Endothelial cell of umbilical vein (primary cell): ENCODE results near the gene TMEM214. TPM values are rescaled to one million over a fixed set of nuclear protein-coding genes. Genes with fewer than 3 reads are reported as not detected.

Experiments
- BruUV-seq: library from RNA; stranded (reverse); fragments of 400-500 nt; replicated peaks from 2 replicates; lab custom pipeline; 2021; lab: Mats Ljungman, UMichigan
- CTCF ChIA-PET: fragments of 300-600, 350-600 bp; sonication (Branson Sonifier 250); formaldehyde crosslinking; loops from one replicate; lab custom pipeline; 2021; ENCODE audit warnings: antibody characterized with exemption, inconsistent platforms; lab: Charles Lee
- POLR2A ChIA-PET: fragments of 300-600, 350-600 bp; sonication (Branson Sonifier 250); formaldehyde crosslinking; loops from one replicate; lab custom pipeline; 2021; ENCODE audit warnings: antibody characterized with exemption, inconsistent platforms; lab: Charles Lee
- DNase-seq: peaks from one replicate; pipeline ENCODE4 v3.0.0-alpha.2; 2011; ENCODE audit warnings: low read depth, low spot score
- FAIRE-seq: peaks from 2 replicates; lab custom pipeline; 2011; peaks lifted over from hg19 to GRCh38; lab: Jason Lieb, UNC
- H2AFZ ChIP-seq: 2 replicates; pipeline ENCODE4 v1.6.0; 2012; ENCODE audit warnings: low read depth, low read length, control low read depth, inconsistent platforms
- H3K27ac ChIP-seq: 2 replicates; pipeline ENCODE4 v1.5.1; 2011; ENCODE audit warnings: low read depth, mild to moderate bottlenecking, control low read depth, low read length, moderate library complexity; ENCODE audit not compliant: insufficient read depth
- H3K27me3 ChIP-seq, 2 experiments: 2 replicates each; pipeline versions ENCODE4 v1.6.0 to v1.6.1; 2011; ENCODE audit warnings: low read length in 2 of 2, mixed read lengths in 1 of 2; ENCODE audit not compliant: control insufficient read depth in 2 of 2, insufficient read depth in 2 of 2
- H3K36me3 ChIP-seq, 2 experiments: 2 replicates in 1 of 2; 3 replicates in 1 of 2; pipeline ENCODE4 v1.5.1; 2011; ENCODE audit warnings: low read length in 2 of 2, mild to moderate bottlenecking in 1 of 2, moderate library complexity in 1 of 2; ENCODE audit not compliant: control insufficient read depth in 2 of 2, insufficient read depth in 2 of 2; ENCODE audit errors: extremely low read depth in 1 of 2
- H3K4me1 ChIP-seq: 3 replicates; pipeline ENCODE4 v1.5.1; 2011; ENCODE audit warnings: mild to moderate bottlenecking, low read length; ENCODE audit not compliant: control insufficient read depth, insufficient read depth; ENCODE audit errors: extremely low read depth
- H3K4me2 ChIP-seq: 2 replicates; pipeline ENCODE4 v1.6.1; 2011; ENCODE audit warnings: low read length, control low read depth, mixed read lengths; ENCODE audit not compliant: insufficient read depth
- H3K4me3 ChIP-seq, 3 experiments: fragments of 200-600 bp in 1 of 3; sonication (generic), shearing (Covaris generic) in 1 of 3; replicated peaks in 1 of 3; 2 replicates each; pipeline ENCODE4 v1.5.1; 2011 to 2016; ENCODE audit warnings: control low read depth in 3 of 3, low read length in 3 of 3, mild to moderate bottlenecking in 2 of 3, inconsistent platforms in 1 of 3, low read depth in 1 of 3, moderate library complexity in 1 of 3; ENCODE audit not compliant: insufficient read depth in 1 of 3
- H3K79me2 ChIP-seq: 2 replicates; pipeline ENCODE4 v1.6.0; 2012; ENCODE audit warnings: low read length, inconsistent platforms; ENCODE audit not compliant: control insufficient read depth, insufficient read depth
- H3K9ac ChIP-seq: replicated peaks from 2 replicates; pipeline ENCODE3; 2011; ENCODE audit warnings: low read length, control low read depth; ENCODE audit not compliant: insufficient read depth; ENCODE audit errors: extremely low read depth
- H3K9me1 ChIP-seq: replicated peaks from 3 replicates; pipeline ENCODE4 v1.6.0; 2011; ENCODE audit warnings: mild to moderate bottlenecking, low read length; ENCODE audit not compliant: control insufficient read depth, insufficient read depth; ENCODE audit errors: extremely low read depth
- H3K9me3 ChIP-seq: replicated peaks from 2 replicates; pipeline ENCODE4 v1.5.1; 2012; ENCODE audit warnings: low read length, inconsistent platforms; ENCODE audit not compliant: control insufficient read depth, insufficient read depth
- H4K20me1 ChIP-seq: replicated peaks from 2 replicates; pipeline ENCODE3; 2011; ENCODE audit warnings: mild to moderate bottlenecking, low read length; ENCODE audit not compliant: control insufficient read depth, insufficient read depth; ENCODE audit errors: extremely low read depth
- EZH2 ChIP-seq: IDR thresholded peaks from 2 replicates; pipeline ENCODE4 v1.6.1; 2012; ENCODE audit warnings: borderline replicate concordance, low read depth, mild to moderate bottlenecking, moderate library complexity, low read length, inconsistent platforms; ENCODE audit not compliant: severe bottlenecking
- FOS ChIP-seq: IDR thresholded peaks from 2 replicates; pipeline ENCODE4 v1.6.1; 2011; ENCODE audit warnings: mild to moderate bottlenecking, low read length, moderate library complexity, borderline replicate concordance; ENCODE audit not compliant: insufficient read depth
- GATA2 ChIP-seq: IDR thresholded peaks from 2 replicates; pipeline ENCODE4 v1.7.0; 2011; ENCODE audit warnings: low read depth, mild to moderate bottlenecking, moderate library complexity, mixed read lengths, low read length; ENCODE audit not compliant: insufficient read length, insufficient read depth
- JUN ChIP-seq: IDR thresholded peaks from 2 replicates; pipeline ENCODE4 v1.6.1; 2011; ENCODE audit warnings: borderline replicate concordance, low read depth; ENCODE audit not compliant: insufficient read length, insufficient read depth
- MYC ChIP-seq: IDR thresholded peaks from one replicate; pipeline ENCODE4 v1.6.1; 2011; ENCODE audit warnings: mild to moderate bottlenecking, low read depth, low read length
- POLR2A ChIP-seq: IDR thresholded peaks from 2 replicates; pipeline ENCODE4 v1.6.1; 2012; ENCODE audit warnings: low read depth, mild to moderate bottlenecking, control low read depth, low read length
- POLR2AphosphoS5 ChIP-seq: IDR thresholded peaks from 2 replicates; pipeline ENCODE4 v1.6.1; 2012; ENCODE audit warnings: low read depth, mild to moderate bottlenecking, control low read depth, low read length, moderate library complexity; ENCODE audit not compliant: insufficient read depth
- dilution Hi-C: fragments of 300-500 bp; cut with MboI; formaldehyde crosslinking; loops from one replicate; pipeline ENCODE4 v1.15.0; 2019; ENCODE audit warnings: low sequenced_read_pairs; ENCODE audit not compliant: extremely low pct_ligation_motif_present
- intact Hi-C: fragments of 100-400 bp; cut with micrococcal nuclease; formaldehyde crosslinking; loops from one replicate; pipeline ENCODE4 v1.10.0; 2022
- polyA plus RNA-seq, 4 experiments: library from polyadenylated mRNA; depleted of rRNA in 3 of 4; stranded (reverse) in 3 of 4; unstranded in 1 of 4; fragments of >200 nt; gene quantifications; 2 replicates each; pipeline versions ENCODE4 v1.2.1 to v1.2.3, GENCODE V29; 2011 to 2012; ENCODE audit warnings: missing spikeins in 1 of 4
- total RNA-seq: library from RNA; stranded (reverse); gene quantifications from 2 replicates; pipeline ENCODE4 v1.2.3, GENCODE V29; 2021
- TF ChIP-seq, protein P1 (sequence below): IDR thresholded peaks from 2 replicates; pipeline ENCODE4 v1.6.1; 2011; ENCODE audit not compliant: insufficient read depth, insufficient read length
- TF ChIP-seq, protein P2 (sequence below), 2 donors: IDR thresholded peaks; 1 replicate in 1 of 2; 2 replicates in 1 of 2; pipeline ENCODE4 v1.5.1; 2011; ENCODE audit warnings: low read length in 2 of 2, mild to moderate bottlenecking in 2 of 2, moderate library complexity in 2 of 2, control low read depth in 1 of 2, inconsistent platforms in 1 of 2, low read depth in 1 of 2; ENCODE audit not compliant: insufficient read depth in 1 of 2; ENCODE audit errors: extremely low read depth in 1 of 2

The TMEM214 gene
- total and polyA plus RNA-seq, 2 donors (not counting 3 experiments of a cell fraction or from before 2014, with no cell fraction given): 109 to 163 TPM

DNA sequence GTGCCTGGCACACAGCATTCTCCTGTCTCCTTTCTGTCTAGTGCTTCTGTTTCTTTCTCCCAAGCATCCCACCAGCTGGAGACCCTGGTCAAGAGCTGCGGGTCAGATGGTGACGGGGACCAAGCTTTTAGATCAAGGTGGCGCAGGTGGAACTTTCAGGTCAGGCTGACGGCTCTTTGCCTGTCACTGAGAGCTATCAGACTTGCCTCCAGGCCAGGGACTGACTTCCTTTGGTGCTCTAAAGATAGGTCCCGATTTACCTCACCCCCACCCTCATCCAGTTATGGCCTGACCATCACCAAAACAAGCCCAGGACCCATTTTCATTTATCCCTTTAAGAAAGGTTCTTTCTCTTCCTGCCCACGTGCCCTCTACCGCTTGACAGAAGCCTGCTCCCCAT is 44.5 kb downstream of the TMEM214 start:
- Histone ChIP-seq H4K20me1 (no peaks in the 10 kb centered on the region), H3K27ac (no peak overlapping the region), H3K9me3 (no peaks in the 10 kb centered on the region), H3K4me2 (no peak overlapping the region), H3K27me3 (no peaks in the 10 kb centered on the region), H3K36me3 (no peaks in the 10 kb centered on the region), H2AFZ (no peak overlapping the region), H3K9me1 (no peaks in the 10 kb centered on the region), H3K4me3 (no peak overlapping the region), H3K9ac (no peak overlapping the region), H3K4me1 (peaks cover 10% of the 10 kb centered on the region), H3K79me2 (no peaks in the 10 kb centered on the region)
- TF ChIP-seq, protein P1, sequence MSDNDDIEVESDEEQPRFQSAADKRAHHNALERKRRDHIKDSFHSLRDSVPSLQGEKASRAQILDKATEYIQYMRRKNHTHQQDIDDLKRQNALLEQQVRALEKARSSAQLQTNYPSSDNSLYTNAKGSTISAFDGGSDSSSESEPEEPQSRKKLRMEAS: no peak
- TF ChIP-seq MYC (no peak), POLR2AphosphoS5 (no peak), POLR2A (no peak), GATA2 (no peak), EZH2 (no peak), FOS (no peak), JUN (no peak)
- TF ChIP-seq, protein P2, sequence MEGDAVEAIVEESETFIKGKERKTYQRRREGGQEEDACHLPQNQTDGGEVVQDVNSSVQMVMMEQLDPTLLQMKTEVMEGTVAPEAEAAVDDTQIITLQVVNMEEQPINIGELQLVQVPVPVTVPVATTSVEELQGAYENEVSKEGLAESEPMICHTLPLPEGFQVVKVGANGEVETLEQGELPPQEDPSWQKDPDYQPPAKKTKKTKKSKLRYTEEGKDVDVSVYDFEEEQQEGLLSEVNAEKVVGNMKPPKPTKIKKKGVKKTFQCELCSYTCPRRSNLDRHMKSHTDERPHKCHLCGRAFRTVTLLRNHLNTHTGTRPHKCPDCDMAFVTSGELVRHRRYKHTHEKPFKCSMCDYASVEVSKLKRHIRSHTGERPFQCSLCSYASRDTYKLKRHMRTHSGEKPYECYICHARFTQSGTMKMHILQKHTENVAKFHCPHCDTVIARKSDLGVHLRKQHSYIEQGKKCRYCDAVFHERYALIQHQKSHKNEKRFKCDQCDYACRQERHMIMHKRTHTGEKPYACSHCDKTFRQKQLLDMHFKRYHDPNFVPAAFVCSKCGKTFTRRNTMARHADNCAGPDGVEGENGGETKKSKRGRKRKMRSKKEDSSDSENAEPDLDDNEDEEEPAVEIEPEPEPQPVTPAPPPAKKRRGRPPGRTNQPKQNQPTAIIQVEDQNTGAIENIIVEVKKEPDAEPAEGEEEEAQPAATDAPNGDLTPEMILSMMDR (IDR thresholded peaks at IDR 0.05; ENCODE audit: extremely low read depth in 1 of 2, insufficient read depth in 1 of 2, low read depth in 1 of 2, low read length in 2 of 2): no peak
- DNase-seq: no peak
- FAIRE-seq: no peak
- intact Hi-C loops: no loop called here
- ChIA-PET CTCF (interaction anchor here (0.8 to 1.0 kb wide), 2 partner anchors 8 to 116 kb away, joined by 3 to 4 read pairs; no protein-coding TSS in a partner anchor), POLR2A (no interaction called here)
- no TSS peak for BruUV-seq
- dilution Hi-C loops: no loop called here
